CD14-positive monocyte (primary cell): Measurements from ENCODE around the gene RNF149. TPM values are rescaled to one million over a fixed set of nuclear protein-coding genes. Genes with fewer than 3 reads are reported as not detected.
A peak's percentile ranks its signal among the peaks of the same experiment; 100 is the strongest.

Experiments used
- DNase-seq, 3 donors: peaks; one replicate each; pipeline ENCODE4 v3.0.0-alpha.2; 2011 to 2022
- H2AFZ ChIP-seq: 2 replicates; pipeline ENCODE4 v1.6.0; 2012; ENCODE audit warnings: mild to moderate bottlenecking, low read depth, low read length, inconsistent platforms; ENCODE audit not compliant: insufficient read depth, poor library complexity, severe bottlenecking
- H3K27ac ChIP-seq, 2 donors: 1 replicate in 1 of 2; 2 replicates in 1 of 2; pipeline ENCODE4 v1.5.1; 2012 to 2013; ENCODE audit warnings: low read length in 2 of 2, control low read depth in 1 of 2, inconsistent platforms in 1 of 2, low read depth in 1 of 2, mild to moderate bottlenecking in 1 of 2
- H3K27me3 ChIP-seq, 2 donors: one replicate each; pipeline versions ENCODE4 v1.6.0 to v1.6.1; 2011 to 2013; ENCODE audit warnings: low read length in 2 of 2; ENCODE audit not compliant: control insufficient read depth in 2 of 2, insufficient read depth in 2 of 2
- H3K36me3 ChIP-seq, 2 donors: replicated peaks in 1 of 2; 1 replicate in 1 of 2; 2 replicates in 1 of 2; pipeline versions ENCODE4 v1.5.1 to v1.6.1; 2012 to 2013; ENCODE audit warnings: low read length in 2 of 2, control low read depth in 1 of 2, inconsistent platforms in 1 of 2, mild to moderate bottlenecking in 1 of 2; ENCODE audit not compliant: insufficient read depth in 2 of 2, control insufficient read depth in 1 of 2
- H3K4me1 ChIP-seq, 2 donors: 1 replicate in 1 of 2; 2 replicates in 1 of 2; pipeline versions ENCODE4 v1.5.1 to v1.6.1; 2012 to 2013; ENCODE audit warnings: low read length in 2 of 2, control low read depth in 1 of 2, inconsistent platforms in 1 of 2, mild to moderate bottlenecking in 1 of 2, moderate library complexity in 1 of 2; ENCODE audit not compliant: insufficient read depth in 2 of 2, control insufficient read depth in 1 of 2
- H3K4me2 ChIP-seq: replicated peaks from 2 replicates; pipeline ENCODE3; 2012; ENCODE audit warnings: low read length, moderate library complexity, mild to moderate bottlenecking; ENCODE audit not compliant: poor library complexity, severe bottlenecking; ENCODE audit errors: extremely low read depth
- H3K4me3 ChIP-seq, 3 experiments: fragments of 200-600 bp in 1 of 3; sonication (generic) in 1 of 3; replicated peaks in 1 of 3; 1 replicate in 2 of 3; 2 replicates in 1 of 3; pipeline ENCODE4 v1.5.1; 2011 to 2013; ENCODE audit warnings: low read length in 3 of 3, mild to moderate bottlenecking in 3 of 3, control low read depth in 2 of 3, low read depth in 2 of 3, inconsistent platforms in 1 of 3, moderate library complexity in 1 of 3
- H3K79me2 ChIP-seq: 2 replicates; pipeline ENCODE4 v1.6.0; 2012; ENCODE audit warnings: mild to moderate bottlenecking, control low read depth, inconsistent platforms, low read length, moderate library complexity; ENCODE audit not compliant: insufficient read depth
- H3K9ac ChIP-seq: 2 replicates; pipeline ENCODE4 v1.6.0; 2017; ENCODE audit warnings: low read length, mild to moderate bottlenecking; ENCODE audit not compliant: insufficient read depth, poor library complexity, severe bottlenecking
- H3K9me3 ChIP-seq, 2 donors: replicated peaks in 1 of 2; 1 replicate in 1 of 2; 2 replicates in 1 of 2; pipeline versions ENCODE4 v1.5.1 to v1.6.1; 2012 to 2013; ENCODE audit warnings: low read length in 2 of 2, control low read depth in 1 of 2; ENCODE audit not compliant: control insufficient read depth in 1 of 2, insufficient read depth in 1 of 2
- H4K20me1 ChIP-seq: 2 replicates; pipeline ENCODE4 v1.6.0; 2012; ENCODE audit warnings: mild to moderate bottlenecking, low read length, control low read depth, moderate library complexity; ENCODE audit not compliant: insufficient read depth
- H3K27ac Mint-ChIP-seq, 7 donors: one replicate each; pipeline ENCODE4 v1.8.0; 2020; ENCODE audit warnings: mild to moderate bottlenecking in 7 of 7, mixed read lengths in 7 of 7, moderate library complexity in 6 of 7, inconsistent platforms in 2 of 7
- H3K27me3 Mint-ChIP-seq, 3 donors: one replicate each; pipeline ENCODE4 v1.8.0; 2021 to 2022; ENCODE audit warnings: low read depth in 3 of 3, mild to moderate bottlenecking in 3 of 3, mixed read lengths in 3 of 3, moderate library complexity in 3 of 3, inconsistent platforms in 1 of 3
- H3K36me3 Mint-ChIP-seq, 2 donors: one replicate each; pipeline ENCODE4 v1.8.0; 2020; ENCODE audit warnings: mixed read lengths in 2 of 2, inconsistent platforms in 1 of 2, mild to moderate bottlenecking in 1 of 2
- H3K4me1 Mint-ChIP-seq: one replicate; pipeline ENCODE4 v1.8.0; 2020; ENCODE audit warnings: mild to moderate bottlenecking, mixed read lengths
- H3K4me3 Mint-ChIP-seq, 2 donors: one replicate each; pipeline ENCODE4 v1.8.0; 2020; ENCODE audit warnings: mild to moderate bottlenecking in 2 of 2, mixed read lengths in 2 of 2, moderate library complexity in 1 of 2
- H3K9me3 Mint-ChIP-seq, 7 donors: one replicate each; pipeline ENCODE4 v1.8.0; 2020 to 2022; ENCODE audit warnings: mixed read lengths in 7 of 7, mild to moderate bottlenecking in 6 of 7, moderate library complexity in 6 of 7, inconsistent platforms in 2 of 7
- CTCF ChIP-seq: fragments of 200-600 bp; IDR thresholded peaks from one replicate; pipeline ENCODE4 v1.8.0; 2022; ENCODE audit warnings: antibody characterized with exemption, mild to moderate bottlenecking
- WGBS: methylation state at CpG from one replicate; pipeline ENCODE4 v1.1.5; 2013; ENCODE audit warnings: missing lambda C conversion rate; ENCODE audit not compliant: insufficient coverage; 5-methylcytosine and 5-hydroxymethylcytosine counted together
- intact Hi-C, 2 donors: fragments of 100-400 bp; cut with micrococcal nuclease; formaldehyde crosslinking; loops; one replicate each; pipeline versions ENCODE4 v1.15.0 to v1.15.1; 2023
- polyA plus RNA-seq, 3 donors: library from polyadenylated mRNA; depleted of rRNA in 1 of 3; unstranded in 2 of 3; stranded (reverse) in 1 of 3; fragments of 300-500 nt in 2 of 3; fragments of >200 nt in 1 of 3; fragmentation: Illumina TruSeq in 2 of 3; gene quantifications; 1 replicate in 2 of 3; 2 replicates in 1 of 3; pipeline ENCODE4 v1.2.3, GENCODE V29; 2012 to 2021

The RNF149 gene
- polyA plus RNA-seq, 3 donors = 112 to 148 (median 141) TPM

- no peak for DNase-seq
- H4K20me1 ChIP-seq = peaks cover 98% of the 10 kb centered on the region
- Mint-ChIP-seq H3K36me3 (peaks cover 72 to 89% of the 10 kb centered on the region in 2 donors), H3K27ac (no peak overlapping the region), H3K4me1 (no peaks in the 10 kb centered on the region), H3K4me3 (no peak overlapping the region), H3K27me3 (no peaks in the 10 kb centered on the region), H3K9me3 (no peaks in the 10 kb centered on the region)
- H3K4me3 ChIP-seq = no peak overlapping the region
- 93% methylated on average over 3 of the region's 5 CpGs for WGBS
- no peak overlapping the region for H3K9ac ChIP-seq
- H2AFZ ChIP-seq = no peak overlapping the region
- peaks cover 88 to 96% of the 10 kb centered on the region in 2 donors for H3K36me3 ChIP-seq
- H3K4me1 ChIP-seq = no peaks in the 10 kb centered on the region
- peaks cover 5% of the 10 kb centered on the region for H3K79me2 ChIP-seq
- H3K4me2 ChIP-seq = no peak overlapping the region
- H3K9me3 ChIP-seq = no peaks in the 10 kb centered on the region
- no peak overlapping the region for H3K27ac ChIP-seq
- H3K27me3 ChIP-seq = no peaks in the 10 kb centered on the region
- no peak for TF ChIP-seq CTCF
- intact Hi-C loops = no loop called here
These were observed 34.4 kb downstream of the RNF149 start for GRCh38 chr2:101274142-101274541.

GRCh38 chr2:101273056-101273455, 35.4 kb downstream of the RNF149 start:
- Mint-ChIP-seq H3K36me3 (peaks cover 74 to 90% of the 10 kb centered on the region in 2 donors), H3K4me1 (peaks cover 2% of the 10 kb centered on the region), H3K9me3 (no peaks in the 10 kb centered on the region), H3K27me3 (no peaks in the 10 kb centered on the region), H3K4me3 (no peak overlapping the region), H3K27ac (peak overlapping the region in 3 of 7 donors; percentile 30 to 50 (median 38))
- Histone ChIP-seq H3K79me2 (peaks cover 4% of the 10 kb centered on the region), H3K36me3 (peaks cover 88 to 96% of the 10 kb centered on the region in 2 donors), H3K9me3 (no peaks in the 10 kb centered on the region), H3K4me2 (no peak overlapping the region), H3K4me1 (no peaks in the 10 kb centered on the region), H4K20me1 (peaks cover 98% of the 10 kb centered on the region), H2AFZ (no peak overlapping the region), H3K27ac (no peak overlapping the region), H3K27me3 (no peaks in the 10 kb centered on the region), H3K4me3 (no peak overlapping the region), H3K9ac (no peak overlapping the region)
- intact Hi-C loops = no loop called here
- no peak for DNase-seq
- TF ChIP-seq CTCF = no peak
- WGBS = 98% methylated on average over 5 of the region's 8 CpGs
